MM.1S (cell line): Measurements from ENCODE around the gene POLE.
A peak's percentile ranks its signal among the peaks of the same experiment; 100 is the strongest.

ENCODE experiments used
- DNase-seq: peaks from one replicate; pipeline ENCODE4 v3.0.0-alpha.2; 2015
- H2AFZ ChIP-seq: fragments of 300-600 bp; sonication (generic); 2 replicates; pipeline ENCODE4 v1.6.0; 2016; ENCODE audit warnings: antibody characterized with exemption, low read length
- H3F3A ChIP-seq: fragments of 300-600 bp; sonication (generic); 2 replicates; pipeline ENCODE4 v1.6.1; 2016; ENCODE audit warnings: mild to moderate bottlenecking, antibody characterized with exemption, low read length, moderate library complexity, mixed read lengths; ENCODE audit not compliant: insufficient read depth
- H3K27ac ChIP-seq: fragments of 300-600 bp; sonication (generic); 2 replicates; pipeline ENCODE4 v1.5.1; 2016; ENCODE audit warnings: mild to moderate bottlenecking, low read length
- H3K27me3 ChIP-seq: fragments of 300-600 bp; sonication (generic); replicated peaks from 2 replicates; pipeline ENCODE4 v1.6.0; 2016; ENCODE audit warnings: low read length; ENCODE audit not compliant: insufficient read depth
- H3K36me3 ChIP-seq: fragments of 300-600 bp; sonication (generic); replicated peaks from 2 replicates; pipeline ENCODE4 v1.6.1; 2016; ENCODE audit warnings: mild to moderate bottlenecking, low read length, mixed read lengths; ENCODE audit not compliant: insufficient read depth
- H3K4me1 ChIP-seq: fragments of 300-600 bp; sonication (generic); 2 replicates; pipeline ENCODE4 v1.6.1; 2016; ENCODE audit warnings: low read length, mixed read lengths
- H3K4me2 ChIP-seq: fragments of 300-600 bp; sonication (generic); 2 replicates; pipeline ENCODE4 v1.6.0; 2016; ENCODE audit warnings: low read depth, low read length
- H3K4me3 ChIP-seq: fragments of 300-600 bp; sonication (generic); 2 replicates; pipeline ENCODE4 v1.5.1; 2016; ENCODE audit warnings: low read length, mixed read lengths
- H3K79me2 ChIP-seq: fragments of 300-600 bp; sonication (generic); 2 replicates; pipeline ENCODE4 v1.6.1; 2016; ENCODE audit warnings: mixed run types, low read length, mixed read lengths
- H3K9ac ChIP-seq: fragments of 300-600 bp; sonication (generic); 2 replicates; pipeline ENCODE4 v1.6.1; 2016; ENCODE audit warnings: low read length, mixed read lengths
- H3K9me2 ChIP-seq: fragments of 300-600 bp; sonication (generic); replicated peaks from 2 replicates; pipeline ENCODE4 v1.6.1; 2016; ENCODE audit warnings: mild to moderate bottlenecking, low read length, mixed read lengths; ENCODE audit not compliant: insufficient read depth
- H3K9me3 ChIP-seq: fragments of 300-600 bp; sonication (generic); replicated peaks from 2 replicates; pipeline ENCODE4 v1.6.1; 2016; ENCODE audit warnings: mild to moderate bottlenecking, low read length, mixed read lengths; ENCODE audit not compliant: insufficient read depth
- H4K20me1 ChIP-seq: fragments of 300-600 bp; sonication (generic); 2 replicates; pipeline ENCODE4 v1.6.1; 2016; ENCODE audit warnings: mild to moderate bottlenecking, low read length, moderate library complexity, mixed read lengths; ENCODE audit not compliant: insufficient read depth
- CTCF ChIP-seq: fragments of 300-600 bp; sonication (generic); IDR thresholded peaks from 2 replicates; pipeline ENCODE4 v1.5.1; 2016; ENCODE audit warnings: antibody characterized with exemption, low read length, mixed read lengths
- EZH2 ChIP-seq: fragments of 300-600 bp; sonication (generic); optimal IDR thresholded peaks from 2 replicates; pipeline ENCODE3; 2017; ENCODE audit warnings: low read depth, mild to moderate bottlenecking, antibody characterized with exemption, low read length, mixed read lengths
- EZH2phosphoT487 ChIP-seq: fragments of 300-600 bp; sonication (generic); IDR thresholded peaks from 2 replicates; pipeline ENCODE4 v1.6.1; 2018; ENCODE audit warnings: antibody characterized with exemption, low read length

Gene POLE

DNA sequence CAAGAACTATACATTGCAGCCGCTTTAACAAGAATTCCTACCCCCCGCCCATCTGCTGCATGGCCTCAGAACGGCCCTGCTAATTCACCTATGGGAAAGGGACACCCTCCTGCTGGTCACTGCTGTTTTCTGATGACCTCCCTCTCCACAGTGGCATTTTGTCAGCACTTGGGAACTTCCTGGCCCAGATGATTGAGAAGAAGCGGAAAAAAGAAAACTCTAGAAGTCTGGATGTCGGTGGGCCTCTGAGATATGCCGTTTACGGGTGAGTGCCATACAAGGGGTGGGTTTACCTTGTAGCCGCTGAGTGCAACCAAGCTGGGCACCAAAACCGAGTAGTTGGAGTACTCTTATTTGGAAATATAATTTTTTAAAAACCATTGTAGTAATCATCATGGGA, 3.0 kb upstream of the POLE start:
- Histone ChIP-seq H3K4me3 (no peak overlapping the region), H3K9ac (no peak overlapping the region)

GRCh38 chr12:132689227-132689626, 2.1 kb upstream of the POLE start:
- no peaks in the 10 kb centered on the region for H3K9me2 ChIP-seq
- H3K27me3 ChIP-seq, result no peaks in the 10 kb centered on the region
- no peak overlapping the region for H3K27ac ChIP-seq
- H3K79me2 ChIP-seq, result peaks cover 19% of the 10 kb centered on the region
- no peak overlapping the region for H3K4me3 ChIP-seq
- no peaks in the 10 kb centered on the region for H3K36me3 ChIP-seq
- no peak overlapping the region for H2AFZ ChIP-seq
- no peak overlapping the region for H3K9ac ChIP-seq
- DNase-seq, result no peak
- H3K9me3 ChIP-seq, result no peaks in the 10 kb centered on the region
- no peak overlapping the region for H3K4me2 ChIP-seq
- H3F3A ChIP-seq, result no peaks in the 10 kb centered on the region
- TF ChIP-seq CTCF (no peak), EZH2 (no peak), EZH2phosphoT487 (no peak)
- no peaks in the 10 kb centered on the region for H4K20me1 ChIP-seq
- no peaks in the 10 kb centered on the region for H3K4me1 ChIP-seq

More for the DNA sequence above, 3.0 kb upstream of the POLE start:
- no peaks in the 10 kb centered on the region for H3F3A ChIP-seq
- H3K4me1 ChIP-seq, result no peaks in the 10 kb centered on the region
- no peak overlapping the region for H2AFZ ChIP-seq
- no peaks in the 10 kb centered on the region for H3K9me3 ChIP-seq
- no peaks in the 10 kb centered on the region for H3K36me3 ChIP-seq
- no peak for DNase-seq
- no peak overlapping the region for H3K4me2 ChIP-seq
- no peaks in the 10 kb centered on the region for H3K9me2 ChIP-seq
- TF ChIP-seq CTCF (no peak), EZH2 (no peak), EZH2phosphoT487 (no peak)
- H4K20me1 ChIP-seq, result no peaks in the 10 kb centered on the region
- H3K27ac ChIP-seq, result no peak overlapping the region
- H3K79me2 ChIP-seq, result peaks cover 17% of the 10 kb centered on the region
- H3K27me3 ChIP-seq, result no peaks in the 10 kb centered on the region

GRCh38 chr12:132686825-132687210, 324 bp downstream of the POLE start:
- H3K4me2 ChIP-seq, result no peak overlapping the region
- no peak for DNase-seq
- H3K9me3 ChIP-seq, result no peaks in the 10 kb centered on the region
- no peaks in the 10 kb centered on the region for H3K4me1 ChIP-seq
- H3K79me2 ChIP-seq, result peaks cover 33% of the 10 kb centered on the region
- H2AFZ ChIP-seq, result no peak overlapping the region
- no peaks in the 10 kb centered on the region for H3K36me3 ChIP-seq
- TF ChIP-seq CTCF (no peak), EZH2phosphoT487 (no peak), EZH2 (no peak)
- H3K9ac ChIP-seq, result peak overlapping the region; percentile 46; the same call in 1 of the 2 replicates
- H4K20me1 ChIP-seq, result no peaks in the 10 kb centered on the region
- H3K9me2 ChIP-seq, result no peaks in the 10 kb centered on the region
- H3F3A ChIP-seq, result no peaks in the 10 kb centered on the region
- no peaks in the 10 kb centered on the region for H3K27me3 ChIP-seq
- peak overlapping the region; percentile 46; the same call in 1 of the 2 replicates for H3K4me3 ChIP-seq
- peak overlapping the region; percentile 45; the same call in 1 of the 2 replicates for H3K27ac ChIP-seq
